HUDEP-2 (cell line): ENCODE data around the gene NME3.

Source experiments
- DNase-seq, 76 experiments: peaks; one replicate each; lab custom pipeline; 2025; ENCODE audit not compliant: unreplicated experiment in 76 of 76; lab: John Stamatoyannopoulos, UW

NME3 gene

DNA sequence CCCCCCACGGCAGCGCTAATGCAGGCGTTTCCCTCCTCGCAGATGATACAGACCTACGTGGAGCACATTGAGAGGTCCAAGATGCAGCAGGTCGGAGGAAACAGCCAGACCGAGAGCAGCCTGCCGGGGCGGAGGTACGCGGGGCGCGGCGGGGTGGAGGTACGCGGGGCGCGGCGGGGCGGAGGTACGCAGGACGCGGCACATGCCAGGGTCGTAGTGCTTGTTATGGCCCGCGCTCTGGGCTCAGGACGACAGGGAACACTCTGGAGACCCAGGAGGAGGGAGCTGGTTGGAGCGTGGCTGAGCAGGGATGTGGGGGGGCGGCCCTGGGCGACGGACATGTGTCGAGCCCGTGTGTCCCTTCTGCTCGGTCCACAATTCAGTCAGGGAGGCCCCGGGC, 41.9 kb downstream of the NME3 start:
- DNase-seq = no peak

DNA sequence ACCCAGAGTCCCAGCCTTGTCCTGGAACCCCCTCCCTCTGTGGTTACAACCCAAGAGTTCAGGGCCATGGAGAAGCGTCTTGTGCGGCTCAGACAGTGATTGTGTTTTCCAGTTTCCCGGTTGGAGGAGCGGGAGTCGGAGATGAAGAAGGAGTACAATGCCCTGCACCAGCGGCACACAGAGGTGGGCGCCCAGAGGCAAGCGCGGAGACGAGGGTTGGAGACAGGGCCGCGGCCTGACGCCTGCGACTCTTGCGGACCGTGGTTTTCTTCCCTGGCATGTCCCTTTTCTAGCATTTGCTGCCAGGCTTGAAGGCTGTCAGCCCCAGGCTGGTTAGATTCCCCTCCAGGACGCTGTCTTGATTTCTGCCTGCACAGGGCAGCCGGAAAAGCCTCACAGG, 42.3 kb downstream of the NME3 start:
- DNase-seq = no peak

DNA sequence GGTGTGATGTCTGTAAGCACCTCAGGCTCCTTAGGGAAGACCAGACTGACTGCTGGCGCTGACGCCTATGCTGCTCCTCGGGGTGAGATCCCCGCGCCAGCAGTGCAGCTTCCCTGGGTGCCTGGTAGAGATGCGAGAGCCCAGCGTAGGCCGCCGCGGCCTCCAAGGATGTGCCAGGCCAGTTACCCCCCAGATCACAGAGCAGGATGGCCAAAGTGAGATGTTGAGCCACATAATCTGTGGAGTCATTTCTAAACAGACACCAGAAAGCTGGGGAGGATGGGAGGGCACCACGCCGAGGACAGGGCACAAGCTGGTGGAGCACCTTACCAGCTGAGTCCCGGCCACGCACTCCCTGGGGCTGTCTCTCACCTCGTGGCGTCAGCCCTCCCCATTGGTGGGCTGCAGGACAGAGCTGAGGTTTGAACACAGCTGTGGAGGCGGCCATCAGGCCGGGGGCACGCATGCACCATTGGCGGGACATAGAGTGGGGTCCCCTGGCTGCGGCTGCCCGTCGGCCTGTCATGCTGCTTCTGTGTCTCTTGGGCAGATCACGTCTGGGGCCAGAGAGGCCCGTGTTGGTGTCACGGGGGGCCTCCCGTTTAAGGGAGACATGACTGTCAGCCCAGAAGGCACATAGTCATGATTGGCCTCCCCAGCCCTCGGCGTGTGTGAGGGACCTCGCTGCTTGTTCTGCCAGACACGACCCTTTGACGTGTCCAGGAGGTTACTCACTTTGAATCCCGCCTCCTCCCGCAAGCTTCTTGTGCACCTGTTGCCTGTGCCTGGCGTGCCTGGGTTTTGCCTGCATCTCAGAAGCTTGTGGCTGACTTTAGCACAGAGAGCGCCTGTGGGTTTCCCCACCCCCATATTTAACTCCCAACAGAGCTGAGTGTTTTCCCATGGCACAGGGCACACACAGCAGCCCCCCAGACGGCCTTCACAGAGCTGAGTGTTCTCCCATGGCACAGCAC, 43.4 kb downstream of the NME3 start:
- DNase-seq = no peak

DNA sequence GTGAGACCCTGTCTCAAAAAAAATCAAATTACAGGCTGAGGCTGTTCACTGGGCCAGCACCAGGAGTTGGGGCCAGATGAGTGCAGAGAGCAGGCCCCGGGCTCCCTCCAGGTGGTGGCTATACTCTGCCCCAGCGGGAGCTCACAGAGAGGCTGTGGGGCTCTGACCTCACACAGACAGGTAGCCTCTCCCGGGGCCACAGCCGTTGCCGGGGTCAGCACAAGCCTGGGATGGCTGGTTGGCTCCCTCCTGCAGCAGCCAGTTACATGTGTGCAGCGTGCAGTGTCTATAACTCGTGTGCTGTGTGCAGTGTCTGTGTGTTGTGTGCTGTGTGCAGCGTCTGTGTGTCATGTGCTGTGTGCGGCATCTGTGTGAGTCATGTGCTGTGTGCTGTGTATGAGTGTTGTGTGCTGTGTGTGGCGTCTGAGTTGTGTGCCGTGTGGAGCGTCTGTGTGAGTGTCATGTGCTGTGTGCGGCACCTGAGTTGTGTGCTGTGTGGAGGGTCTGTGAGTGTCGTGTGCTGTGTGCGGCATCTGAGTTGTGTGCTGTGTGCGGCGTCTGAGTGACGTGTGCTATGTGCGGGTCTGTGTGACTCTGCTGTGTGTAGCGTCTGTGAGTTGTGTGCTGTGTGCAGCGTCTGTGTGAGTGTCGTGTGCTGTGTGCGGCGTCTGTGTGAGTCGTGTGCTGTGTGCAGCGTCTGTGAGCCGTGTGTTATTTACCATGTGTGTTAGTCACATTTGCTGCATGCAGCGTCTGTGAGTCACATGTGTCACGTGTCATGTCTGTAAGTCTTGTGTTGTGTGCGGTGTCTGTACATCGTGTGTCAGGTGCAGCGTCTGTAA, 44.5 kb downstream of the NME3 start:
- DNase-seq = no peak

DNA sequence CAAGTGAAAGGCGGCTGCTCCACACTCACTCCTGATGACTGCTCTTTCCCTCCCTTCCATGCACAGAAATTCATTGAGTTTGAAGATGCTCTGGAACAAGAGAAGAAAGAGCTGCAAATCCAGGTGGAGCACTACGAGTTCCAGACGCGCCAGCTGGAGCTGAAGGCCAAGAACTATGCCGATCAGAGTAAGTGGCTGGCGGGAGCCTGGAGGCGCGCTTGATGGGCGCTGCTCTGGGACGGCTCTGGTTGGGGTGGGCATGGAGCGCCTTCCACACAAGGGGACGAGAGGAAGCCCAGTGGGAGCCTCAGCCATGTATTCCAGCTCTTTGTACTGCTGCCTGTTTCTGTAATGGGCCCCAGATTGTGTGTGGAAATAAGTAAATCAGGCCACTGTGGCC, 46.9 kb downstream of the NME3 start:
- no peak for DNase-seq

DNA sequence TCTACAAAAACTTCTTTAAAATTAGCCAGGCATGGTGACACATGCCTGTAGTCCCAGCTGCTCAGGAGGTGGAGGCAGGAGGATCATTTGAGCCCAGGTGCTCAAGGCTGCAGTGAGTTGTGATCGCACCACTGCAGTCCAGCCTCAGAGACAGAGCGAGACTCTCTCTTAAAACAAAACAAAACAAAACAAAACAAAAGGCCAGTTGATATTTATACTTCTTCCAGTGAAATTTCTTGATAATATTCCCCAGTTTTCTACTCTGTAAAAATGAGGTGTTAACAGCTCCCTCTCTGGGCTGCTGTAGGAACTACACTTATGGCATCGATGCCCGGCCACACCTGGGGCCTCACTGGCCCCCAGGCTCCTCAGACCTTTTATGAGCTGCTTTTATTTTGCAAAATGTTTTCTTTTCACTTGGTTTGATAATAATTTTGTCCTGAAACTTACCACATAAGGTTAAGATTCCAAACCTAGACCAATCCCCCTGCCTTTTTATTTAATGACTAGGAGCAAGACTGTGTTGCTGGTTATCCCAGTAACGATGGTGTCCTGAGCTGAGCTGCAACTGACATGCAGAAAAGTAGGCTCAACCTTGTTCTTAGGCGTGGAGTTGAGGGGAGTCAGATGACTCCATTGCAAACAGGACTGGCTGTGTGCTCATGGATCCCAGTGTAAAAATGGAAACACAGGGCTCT, 47.7 kb downstream of the NME3 start:
- peak in 40 of 76 experiments; percentile 3 to 59 (median 20) for DNase-seq

DNA sequence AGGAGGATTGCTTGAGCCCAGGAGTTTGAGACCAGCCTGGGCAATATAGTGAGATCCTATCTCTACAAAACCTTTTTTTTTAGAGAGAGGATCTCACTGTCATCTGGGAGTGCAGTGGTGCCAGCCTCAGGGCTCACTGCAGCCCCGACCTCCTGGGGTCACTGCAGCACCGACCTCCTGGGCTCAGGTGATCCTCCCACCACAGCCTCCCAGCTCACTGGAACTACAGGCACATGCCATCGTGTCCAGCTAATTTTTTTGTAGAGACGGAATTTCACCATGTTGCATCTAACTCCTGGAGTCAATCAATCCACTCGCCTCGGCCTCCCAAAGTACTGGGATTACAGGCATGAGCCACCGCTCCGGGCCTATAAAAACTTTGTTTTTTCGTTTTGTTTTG, 50.0 kb downstream of the NME3 start:
- no peak for DNase-seq
